Inflammatory macrophage treated with lipopolysaccharide for 4 hours (primary cell): ENCODE data around the gene SIRPD.
"Not testable (repeated sequence)": the region's sequence is repeated elsewhere in the genome, so short reads cannot be mapped to it uniquely, and the experiment has no call there.

Experiments
- DNase-seq: peaks from one replicate; pipeline ENCODE4 v3.0.0-alpha.2; 2020

Gene SIRPD

DNA sequence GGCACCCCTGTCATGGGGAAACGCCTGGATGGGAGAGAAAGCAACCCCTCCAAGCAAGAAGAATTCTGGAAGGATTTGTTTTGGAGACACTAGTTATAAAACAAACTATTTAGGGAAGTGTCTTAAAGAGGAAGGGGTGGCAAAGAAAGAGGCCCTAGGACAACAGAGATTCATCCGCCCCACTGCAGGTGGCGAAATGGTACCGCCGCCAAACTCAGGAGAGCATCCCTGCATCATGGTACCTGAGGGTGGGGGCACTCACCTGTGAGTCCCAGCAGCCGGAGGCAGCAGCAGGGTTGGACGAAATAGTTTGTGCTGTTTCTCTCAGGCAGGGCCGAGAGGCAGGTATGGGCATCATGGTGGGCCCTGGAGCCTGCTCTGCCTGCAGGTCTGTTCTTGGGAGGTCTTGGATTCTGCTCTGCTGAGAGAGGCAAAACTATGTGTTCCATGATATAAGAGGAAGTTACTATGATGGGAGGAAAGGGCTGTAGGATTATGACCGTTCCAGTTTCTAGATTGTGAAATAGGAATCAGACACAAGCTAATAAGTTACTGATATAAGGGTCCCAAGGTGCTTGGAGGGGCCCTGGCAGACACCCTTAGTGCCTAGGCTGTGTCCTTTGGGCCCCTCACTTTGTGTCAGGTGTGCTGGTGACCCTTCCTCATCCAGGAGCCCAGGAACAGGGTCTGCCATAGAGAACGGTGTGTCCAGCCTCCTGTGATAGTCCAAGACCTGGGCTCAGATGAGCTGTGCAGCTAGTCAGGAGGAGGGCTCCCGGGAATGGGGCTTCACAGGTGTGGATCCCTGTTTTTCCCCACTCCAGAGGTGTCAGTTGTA lies 20.4 kb downstream of the SIRPD start:
- peak; percentile 88 for DNase-seq

DNA sequence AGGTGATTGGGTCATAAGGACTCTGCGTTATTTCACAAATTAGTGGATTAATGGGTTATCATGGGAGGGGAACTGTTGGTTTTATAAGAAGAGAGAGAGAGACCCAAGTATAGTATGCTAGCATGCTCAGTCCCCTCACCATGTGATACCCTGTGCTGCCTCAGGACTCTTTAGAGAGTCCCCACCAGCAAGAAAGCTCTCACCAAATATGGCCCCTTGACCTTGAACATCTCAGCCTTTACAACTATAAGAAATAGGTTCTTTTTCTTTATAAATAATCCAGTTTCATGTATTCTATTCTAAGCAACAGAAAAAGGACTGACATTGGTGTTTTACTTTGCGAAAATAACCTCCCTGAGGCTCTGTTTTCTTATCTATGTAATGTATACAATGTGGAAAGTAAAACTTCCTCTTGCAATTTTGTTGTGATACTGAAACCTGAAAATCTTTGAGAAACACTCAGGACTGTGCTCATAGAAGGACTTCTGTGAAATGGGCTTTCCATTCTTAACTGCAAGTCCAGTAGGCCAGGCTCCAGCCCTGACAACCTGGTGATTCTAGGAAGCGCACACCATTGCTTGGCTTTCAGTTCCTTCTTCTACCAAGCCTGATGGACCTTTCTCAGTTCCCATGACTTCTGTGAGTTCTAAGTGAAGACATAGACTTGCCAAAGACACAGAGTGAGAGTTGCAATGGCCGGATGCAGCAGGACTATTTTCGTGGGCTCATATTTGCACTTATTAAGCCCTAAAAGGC lies 21.9 kb downstream of the SIRPD start:
- peak; percentile 97 for DNase-seq

DNA sequence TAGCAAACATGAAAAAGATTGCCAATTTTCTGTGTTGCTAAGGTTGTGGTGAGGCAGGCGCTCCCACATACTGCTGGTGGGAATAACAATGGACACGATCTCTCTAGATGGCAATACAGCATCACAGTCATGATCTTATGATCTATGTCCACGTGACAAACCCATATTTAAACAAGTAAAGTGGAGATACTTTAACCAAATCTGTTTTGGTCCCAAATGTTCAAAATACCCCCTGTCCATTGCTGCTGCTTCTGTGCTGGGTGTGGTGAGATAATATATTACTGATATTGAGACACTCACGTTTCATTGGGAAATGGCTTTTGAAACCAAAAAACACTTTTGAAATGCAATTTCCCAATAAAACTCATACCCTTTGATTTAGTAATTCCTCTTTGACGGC lies 23.0 kb downstream of the SIRPD start:
- DNase-seq, result peak; percentile 84

DNA sequence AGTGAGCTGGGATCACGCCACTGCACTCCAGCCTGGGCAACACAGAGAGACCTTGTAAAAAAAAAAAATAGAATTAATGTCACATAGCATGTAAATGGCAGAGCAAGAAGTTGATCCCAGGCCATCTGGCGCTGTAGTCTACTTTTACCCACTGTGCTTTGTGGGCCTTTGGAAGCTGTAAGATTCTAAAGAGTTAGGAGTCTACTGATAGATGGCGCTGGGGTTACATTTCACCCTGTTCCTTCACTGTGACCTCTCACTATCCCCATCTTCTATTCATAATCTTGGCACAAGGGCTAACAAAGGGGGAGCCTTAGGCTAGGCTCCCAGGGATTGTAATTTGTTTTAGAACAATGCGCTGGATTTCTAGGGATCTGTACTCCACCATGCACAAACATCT lies 24.4 kb downstream of the SIRPD start:
- peak; percentile 35 for DNase-seq

DNA sequence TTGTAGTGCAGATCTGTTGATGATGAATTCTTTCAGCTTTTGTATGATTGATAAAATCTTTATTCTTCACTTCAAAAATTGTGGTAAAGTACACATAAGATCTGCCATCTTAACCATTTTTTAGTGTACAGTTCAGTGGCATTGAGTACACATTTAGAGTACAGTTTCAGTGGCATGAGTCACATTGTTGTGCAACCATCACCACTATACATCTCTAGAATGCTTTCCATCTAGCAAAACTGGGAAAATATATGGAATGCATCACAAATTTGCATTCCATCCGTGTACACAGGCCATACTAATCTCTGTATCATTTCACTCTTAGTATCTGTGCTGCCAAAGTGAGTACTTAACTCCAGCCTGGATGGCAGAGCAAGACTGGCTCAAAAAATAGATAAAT lies 28.7 kb downstream of the SIRPD start:
- peak; percentile 57 for DNase-seq

DNA sequence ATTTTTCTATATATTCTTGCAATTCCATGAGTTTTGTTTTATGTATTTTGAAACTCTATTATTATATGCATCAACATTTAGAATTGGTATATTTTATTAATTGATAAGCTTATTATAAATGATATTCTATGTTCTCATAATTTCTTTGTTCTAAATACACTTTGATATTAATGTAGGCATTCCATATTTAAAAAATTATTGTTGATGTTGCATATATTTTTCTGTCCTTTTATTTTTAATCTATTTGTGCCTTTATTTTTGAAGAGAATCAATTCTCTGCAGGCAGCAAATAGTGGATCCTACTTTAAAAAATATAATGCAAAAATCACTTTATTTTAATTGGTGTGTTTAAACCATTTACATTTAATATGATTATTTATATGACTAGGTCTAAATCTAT lies 29.6 kb downstream of the SIRPD start:
- DNase-seq, result no peak

DNA sequence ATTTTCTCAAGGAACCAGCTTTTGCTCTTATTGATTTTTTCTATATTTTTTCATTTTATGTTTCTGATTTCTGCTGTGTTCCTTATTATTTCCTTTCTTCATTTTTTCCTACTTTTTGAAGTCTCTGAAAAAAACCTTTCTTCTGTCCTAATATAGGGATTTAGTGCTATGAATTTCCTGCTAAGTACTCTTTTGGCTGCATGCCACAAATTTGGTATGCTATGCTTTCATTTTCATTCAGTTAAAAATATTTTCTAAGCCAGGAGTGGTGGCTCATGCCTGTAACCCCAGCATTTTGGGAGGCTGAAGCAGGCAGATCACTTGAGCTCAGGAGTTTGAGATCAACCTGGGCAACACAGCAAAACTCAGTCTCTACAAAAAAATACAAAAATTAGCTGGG lies 30.6 kb downstream of the SIRPD start:
- peak; percentile 44 for DNase-seq

DNA sequence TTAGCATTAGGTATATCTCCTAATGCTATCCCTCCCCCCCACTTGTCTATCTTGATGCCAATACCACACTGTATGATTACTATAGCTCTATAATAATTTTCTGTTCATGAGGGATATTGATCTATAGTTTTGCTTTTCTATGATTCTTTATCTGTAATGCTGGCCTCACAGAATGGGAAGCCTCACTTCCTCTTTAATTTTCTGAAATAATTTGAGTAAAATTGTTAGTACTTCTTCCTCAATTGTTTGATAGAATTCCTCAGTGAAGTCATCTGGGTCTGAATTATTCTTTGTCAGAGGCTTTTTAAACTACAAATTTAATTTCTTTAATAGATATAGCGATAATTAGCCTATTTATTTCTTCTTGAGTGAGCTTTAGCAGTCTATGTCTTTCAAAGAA lies 31.2 kb downstream of the SIRPD start:
- DNase-seq, result peak; percentile 51

DNA sequence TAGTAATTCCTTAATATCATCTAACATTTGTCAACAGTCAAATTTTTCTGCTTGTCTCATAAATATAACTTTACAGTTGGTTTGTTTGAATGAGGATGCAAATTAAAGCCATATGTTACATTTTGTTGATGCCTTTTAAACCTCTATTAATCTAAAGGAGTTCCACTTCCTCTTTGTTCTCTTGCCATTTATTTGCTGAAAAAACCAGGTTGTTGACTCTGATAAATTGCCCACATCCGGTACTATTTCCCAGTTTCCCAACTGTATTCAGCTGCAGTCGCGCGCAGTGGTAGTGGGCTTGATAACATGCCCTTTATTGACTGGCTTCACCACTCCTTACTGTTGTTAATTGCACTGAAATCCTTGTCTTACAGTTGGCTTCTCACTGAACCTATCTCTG lies 33.5 kb downstream of the SIRPD start:
- peak; percentile 45 for DNase-seq

DNA sequence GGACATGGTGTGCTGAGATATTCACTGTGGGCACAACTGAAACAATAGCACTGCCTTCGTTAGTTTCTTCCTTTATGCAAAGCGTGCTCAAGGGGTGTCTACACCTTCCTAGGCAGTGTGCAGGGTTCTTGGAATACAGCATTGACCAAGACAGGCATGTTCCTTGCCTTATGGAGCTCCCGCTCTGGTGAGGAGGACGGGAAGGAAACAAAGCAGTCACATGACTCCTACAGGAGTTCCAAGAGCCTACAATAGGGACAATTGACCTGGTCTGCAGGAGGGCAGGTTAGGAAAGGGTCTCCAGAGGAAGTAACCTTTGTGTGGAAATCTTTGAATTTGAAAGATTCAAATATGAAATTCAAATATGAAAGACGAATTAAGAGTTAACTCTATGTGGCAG lies 40.5 kb downstream of the SIRPD start:
- no peak for DNase-seq

DNA sequence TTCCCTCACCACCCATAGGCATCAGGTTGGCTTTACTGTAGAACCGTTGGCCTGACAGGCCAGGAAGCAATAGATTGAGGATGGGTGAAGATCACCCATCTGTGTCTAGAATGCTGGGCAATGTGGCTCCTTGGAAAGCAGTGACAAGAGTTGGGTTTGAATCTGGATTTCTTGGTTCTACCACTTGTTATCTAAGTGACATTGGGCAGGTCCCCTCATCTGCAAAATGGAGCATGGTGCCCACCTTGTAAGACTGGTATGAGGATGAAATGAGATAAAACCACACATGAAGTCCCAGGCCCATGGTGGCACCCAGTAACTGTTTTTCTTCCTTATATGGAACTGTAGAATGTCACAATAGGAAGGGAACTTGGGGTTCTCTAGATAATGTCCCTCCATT lies 43.7 kb downstream of the SIRPD start:
- DNase-seq, result no peak

DNA sequence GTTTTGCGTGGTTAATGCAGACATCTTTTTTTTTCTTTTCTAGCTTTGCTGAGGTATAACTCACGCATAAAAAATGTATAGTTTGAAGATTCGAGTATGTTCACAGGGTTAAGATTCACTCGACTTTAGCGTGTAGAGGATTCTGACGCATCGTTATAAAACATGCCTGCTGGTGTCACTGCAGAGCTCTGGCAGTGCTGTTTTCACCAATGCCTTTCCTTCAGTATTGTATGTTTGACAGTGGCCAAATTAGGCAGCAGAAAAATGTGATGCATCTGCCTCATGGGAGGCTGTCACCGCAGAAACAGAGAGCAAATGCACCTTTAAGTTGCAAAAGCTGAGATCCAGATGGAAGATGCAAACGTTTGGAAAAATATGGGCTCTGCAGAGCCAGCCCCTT lies 48.3 kb downstream of the SIRPD start:
- DNase-seq, result peak; percentile 53

DNA sequence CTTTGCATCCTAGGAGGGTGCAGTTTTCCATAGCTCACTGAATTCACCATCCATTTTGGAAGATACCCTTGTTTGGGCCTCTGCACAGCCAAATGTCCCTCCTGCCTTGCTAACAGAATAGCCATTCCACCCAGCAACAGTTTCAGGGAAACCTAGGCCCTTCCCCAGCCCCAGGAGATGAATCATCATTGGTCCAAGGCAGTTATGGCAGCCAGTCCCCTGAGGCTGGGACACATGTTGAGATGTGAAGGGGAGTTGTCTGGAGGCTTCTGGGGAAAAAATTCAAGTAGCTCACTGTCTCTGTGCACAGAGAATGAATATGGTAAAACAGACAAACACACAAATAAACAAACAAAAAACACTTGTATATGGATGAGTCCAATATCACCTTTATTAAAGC lies 48.9 kb downstream of the SIRPD start:
- no peak for DNase-seq

DNA sequence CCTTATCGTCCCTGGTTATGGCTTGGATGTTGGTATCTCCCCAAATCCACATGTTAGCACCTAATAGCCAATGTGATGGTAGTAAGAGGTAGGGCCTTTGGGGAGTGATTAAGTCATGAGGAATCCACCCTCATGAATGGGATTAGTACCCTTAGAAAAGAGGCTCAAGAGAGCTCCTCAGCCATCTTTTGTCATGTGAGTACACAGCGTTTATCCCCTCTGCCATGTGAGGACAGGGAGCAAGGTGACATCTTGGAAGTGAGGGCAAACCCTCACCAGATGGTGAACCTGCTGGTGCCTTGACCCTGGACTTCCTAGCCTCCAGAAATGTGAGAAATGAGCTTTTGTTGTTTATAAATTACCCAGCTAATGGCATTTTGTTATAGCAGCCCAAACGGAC lies 50.2 kb downstream of the SIRPD start:
- no peak for DNase-seq

DNA sequence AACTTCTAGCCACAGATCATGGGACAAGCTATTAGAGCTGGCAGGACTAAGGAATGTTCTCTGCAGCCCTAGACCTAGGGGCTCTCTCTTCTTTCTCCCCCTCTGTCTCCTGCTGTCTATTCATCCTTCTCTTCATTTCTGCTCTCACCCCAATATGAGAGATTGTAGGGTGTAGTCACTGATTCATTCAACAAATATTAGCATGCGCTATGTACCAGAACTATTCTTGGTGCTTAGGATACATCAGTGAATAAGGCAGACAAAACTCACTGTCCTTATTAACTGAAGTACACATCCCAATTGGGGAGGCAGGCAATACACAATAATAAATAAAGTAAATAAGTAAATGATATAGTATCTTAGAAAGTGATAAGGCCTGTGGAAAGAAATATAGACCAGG lies 51.6 kb downstream of the SIRPD start:
- DNase-seq, result no peak

DNA sequence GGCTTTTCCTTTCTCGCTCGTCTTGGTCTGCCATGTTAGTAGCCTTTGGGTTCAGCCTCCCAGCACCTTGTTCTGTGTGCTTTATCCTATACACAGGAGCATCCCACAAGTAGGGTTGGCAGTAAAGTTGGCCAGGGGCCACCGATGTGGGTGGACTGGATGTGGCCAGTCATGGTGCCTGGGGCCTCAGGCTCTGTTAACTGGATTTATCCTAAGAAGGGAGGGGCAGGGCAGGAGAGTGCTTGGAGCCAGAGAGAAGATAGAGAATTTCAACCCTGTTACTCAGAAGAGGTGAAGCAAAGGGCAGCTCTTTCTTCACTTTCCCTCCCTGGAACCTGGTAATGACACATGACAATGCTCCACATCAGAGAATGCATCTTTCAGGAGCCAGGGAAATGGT lies 52.1 kb downstream of the SIRPD start:
- no peak for DNase-seq

DNA sequence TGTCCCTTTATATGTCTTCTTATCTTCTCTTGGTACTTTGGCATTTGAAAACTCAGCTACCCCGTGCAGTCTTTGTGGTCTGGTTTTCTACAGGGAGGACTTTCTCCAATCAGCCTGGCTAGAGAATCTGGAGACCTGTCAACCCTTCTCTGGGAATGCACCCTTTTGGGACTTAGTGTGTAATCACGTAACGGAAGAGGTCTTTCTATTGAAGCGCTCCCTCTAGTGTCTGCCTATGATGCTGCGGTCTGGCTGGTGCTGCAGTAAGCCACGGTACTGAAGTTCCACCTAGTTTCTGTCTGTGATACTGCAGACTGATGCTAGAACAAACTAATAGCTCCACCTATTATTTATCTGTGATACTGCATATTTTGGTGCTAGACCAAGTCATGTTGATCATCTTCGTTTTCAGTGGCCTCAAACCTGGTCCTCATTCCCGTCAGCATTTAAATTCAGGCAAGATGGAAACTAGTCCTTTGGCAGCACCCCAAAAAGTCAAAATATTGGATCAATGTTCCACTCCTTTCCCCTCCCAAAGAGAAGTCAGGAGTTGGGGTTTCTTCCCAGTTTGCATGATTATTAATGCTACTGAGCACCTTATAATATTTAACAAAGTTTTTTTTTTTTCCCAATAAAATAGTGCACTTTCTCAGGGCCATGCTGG lies 53.8 kb downstream of the SIRPD start:
- DNase-seq, result peak; percentile 94

DNA sequence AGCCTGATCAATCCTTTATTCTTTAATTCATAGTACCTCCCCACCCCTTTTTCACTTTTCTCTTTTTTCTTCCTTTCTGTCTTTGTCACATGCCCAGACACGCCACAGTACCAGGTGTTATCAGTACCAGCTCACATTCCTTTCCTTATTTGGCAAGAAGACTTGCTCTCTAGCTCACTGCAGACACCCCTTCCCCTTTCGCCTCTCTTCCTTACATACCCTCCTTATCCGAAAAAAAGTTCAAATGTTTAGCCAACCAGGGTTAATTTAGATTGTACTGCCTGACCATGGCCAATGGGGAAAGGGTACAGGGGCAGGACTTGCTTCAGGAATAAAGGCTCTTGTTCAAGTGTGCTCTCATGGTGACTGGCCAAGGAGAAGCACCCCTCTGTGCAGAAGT lies 57.0 kb downstream of the SIRPD start:
- no peak for DNase-seq

DNA sequence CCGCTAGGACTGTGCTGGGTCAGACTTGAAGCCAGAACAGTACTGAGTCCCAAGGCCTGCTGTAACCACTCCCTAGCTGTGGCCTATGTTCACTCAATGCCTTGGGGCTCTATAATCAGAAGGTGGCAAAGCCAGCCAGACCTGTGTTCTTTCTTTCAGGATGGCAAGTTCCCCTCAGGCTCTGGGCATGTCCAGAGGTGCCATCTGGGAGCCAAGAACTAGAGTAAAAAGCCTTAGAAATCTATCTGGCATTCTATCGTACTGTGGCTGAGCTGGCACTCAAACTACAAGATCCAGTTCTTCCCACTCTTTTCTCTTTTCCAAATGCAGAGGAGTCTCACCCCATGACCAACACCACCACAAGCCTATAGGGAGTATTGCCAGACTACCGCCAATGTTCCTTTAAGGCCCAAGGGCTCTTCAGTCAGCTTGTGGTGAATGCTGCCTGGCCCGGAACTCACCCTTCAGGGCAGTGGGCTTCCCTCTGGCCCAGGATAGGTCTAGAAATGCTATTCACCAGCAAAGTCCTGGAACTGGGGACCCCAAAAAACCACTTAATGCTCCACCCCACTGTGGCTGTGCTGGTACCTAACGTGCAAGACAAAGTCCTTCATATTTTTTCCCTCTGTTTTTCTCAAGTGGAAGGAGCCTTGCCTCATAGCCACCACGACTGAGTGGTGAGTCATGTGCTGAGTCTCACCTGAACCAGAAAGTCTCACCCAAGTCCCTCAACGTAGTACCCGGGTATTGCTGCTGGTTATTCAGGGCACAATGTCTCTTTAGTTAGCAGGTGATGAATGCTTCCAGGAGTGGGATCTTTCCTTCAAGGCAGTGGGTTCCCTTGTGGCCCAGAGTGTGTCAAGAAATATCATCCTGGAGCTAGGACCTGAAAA lies 57.7 kb downstream of the SIRPD start:
- no peak for DNase-seq

DNA sequence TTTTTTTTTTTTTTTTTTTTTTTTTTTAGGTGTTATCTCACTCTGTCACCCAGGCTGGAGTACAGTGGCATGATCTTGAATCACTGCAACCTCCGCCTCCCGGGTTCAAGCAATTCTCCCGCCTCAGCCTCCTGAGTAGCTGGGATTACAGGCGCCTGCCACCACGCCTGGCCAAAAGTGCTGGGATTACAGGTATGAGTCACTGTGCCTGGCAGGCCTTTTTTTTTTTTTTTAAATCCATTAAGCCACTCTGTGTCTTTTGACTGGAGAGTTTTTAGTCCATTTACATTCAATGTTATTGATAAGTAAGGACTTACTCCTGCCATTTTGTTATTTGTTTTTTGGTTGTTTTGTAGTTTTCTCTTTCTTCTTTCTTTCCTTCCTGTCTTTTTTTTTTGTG lies 60.1 kb downstream of the SIRPD start:
- DNase-seq, result not testable (repeated sequence)

DNA sequence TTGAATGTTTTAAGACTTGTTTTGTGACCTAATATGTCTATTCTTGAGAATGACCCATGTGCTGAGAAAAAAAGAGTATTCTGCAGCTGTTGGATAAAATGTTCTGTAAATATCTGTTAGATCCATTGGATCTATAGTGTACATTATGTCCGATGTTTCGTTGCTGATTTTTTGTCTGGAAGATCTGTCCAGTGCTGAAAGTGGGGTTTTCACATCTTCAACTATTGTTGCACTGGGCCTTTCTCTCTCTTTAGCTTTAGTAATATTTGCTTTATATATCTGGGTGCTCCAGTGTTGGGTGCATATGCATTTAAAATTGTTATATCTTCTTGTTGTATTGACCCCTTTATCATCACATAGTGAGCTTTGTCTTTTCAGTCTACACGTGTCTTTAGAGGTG lies 60.6 kb downstream of the SIRPD start:
- DNase-seq, result no peak

DNA sequence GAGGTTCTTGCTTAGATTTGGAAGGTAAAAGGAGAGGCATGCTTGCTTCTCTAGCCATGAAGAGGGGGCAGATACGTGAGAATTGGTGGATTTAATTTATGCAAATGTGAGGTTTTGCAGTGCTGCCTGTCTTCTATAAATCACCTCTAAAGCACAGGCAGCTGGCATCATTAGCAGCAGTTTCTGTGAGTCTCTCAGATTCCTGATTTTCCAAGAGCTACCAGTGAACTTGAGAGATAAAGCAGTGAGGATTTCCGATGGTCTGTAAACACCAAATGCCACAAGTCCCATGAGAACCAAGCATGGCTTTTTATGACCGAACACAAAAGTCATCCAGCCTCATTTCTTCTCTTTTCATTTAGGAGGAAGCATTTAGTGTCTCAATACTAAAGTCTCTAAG lies 63.1 kb downstream of the SIRPD start:
- no peak for DNase-seq

DNA sequence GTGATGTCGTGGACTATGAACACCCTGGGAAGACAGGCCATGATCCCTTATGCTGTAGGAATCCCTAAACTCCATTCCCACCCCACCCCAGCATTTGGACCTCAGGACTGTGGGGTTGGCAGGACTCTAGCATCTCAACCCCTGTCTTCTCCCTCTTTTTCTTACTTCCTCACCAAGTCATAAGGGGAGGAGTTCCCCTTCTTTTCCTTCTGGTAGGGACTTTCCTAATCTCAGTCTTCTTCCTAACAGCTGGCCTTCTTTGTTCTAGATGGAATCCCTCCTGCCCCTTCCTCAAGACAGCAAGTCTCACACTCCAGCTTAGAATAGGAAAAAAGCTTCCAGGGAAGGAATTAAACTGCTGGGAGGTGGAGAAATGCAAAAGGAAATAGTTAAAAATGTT lies 64.0 kb downstream of the SIRPD start:
- DNase-seq, result no peak
